GM18867 (cell line): ENCODE data around the gene ERBB3.
A peak's percentile ranks its signal among the peaks of the same experiment; 100 is the strongest.
"Not testable (repeated sequence)": the region's sequence is repeated elsewhere in the genome, so short reads cannot be mapped to it uniquely, and the experiment has no call there.

Source experiments
- ATAC-seq: cut with Tn5 transposase; IDR thresholded peaks from one replicate; pipeline ENCODE4 v1.9.1; 2021; ENCODE audit warnings: mild to moderate bottlenecking, moderate library complexity; ENCODE audit not compliant: unreplicated experiment

The ERBB3 gene

GRCh38 chr12:56110571-56110970 is 30.6 kb downstream of the ERBB3 start:
- ATAC-seq: no peak

- ATAC-seq: no peak
These were observed 34.1 kb downstream of the ERBB3 start for GRCh38 chr12:56114084-56114483.

GRCh38 chr12:56115329-56115728 is 35.4 kb downstream of the ERBB3 start:
- no peak for ATAC-seq

GRCh38 chr12:56116267-56117081 is 36.5 kb downstream of the ERBB3 start, which contains the start of gene RPL41:
RPL41 (plus strand) TSS chr12:56116633.
- ATAC-seq: peak; percentile 44

- ATAC-seq: not testable (repeated sequence)
These were observed 37.2 kb downstream of the ERBB3 start for GRCh38 chr12:56117082-56117706.

- peak; percentile 82 for ATAC-seq
These were observed 38.1 kb downstream of the ERBB3 start, which contains the start of gene ZC3H10 for GRCh38 chr12:56117778-56118687. ZC3H10 (plus strand) TSS chr12:56118266; CDS start chr12:56120563, 2,297 bp downstream.

- ATAC-seq: peak; percentile 9
These were observed 38.9 kb downstream of the ERBB3 start for GRCh38 chr12:56118688-56119357.

- ATAC-seq: no peak
These were observed 39.4 kb downstream of the ERBB3 start for GRCh38 chr12:56119361-56119796.

- ATAC-seq: no peak
These were observed 40.3 kb downstream of the ERBB3 start for GRCh38 chr12:56120158-56120846.

- no peak for ATAC-seq
These were observed 41.4 kb downstream of the ERBB3 start for GRCh38 chr12:56121204-56121870.

- ATAC-seq: no peak
These were observed 42.7 kb downstream of the ERBB3 start for GRCh38 chr12:56122637-56123036.

GRCh38 chr12:56124133-56124532 is 44.2 kb downstream of the ERBB3 start:
- no peak for ATAC-seq

- ATAC-seq: no peak
These were observed 46.8 kb downstream of the ERBB3 start for GRCh38 chr12:56126732-56127239.

GRCh38 chr12:56127485-56127887 is 47.5 kb downstream of the ERBB3 start:
- no peak for ATAC-seq

- ATAC-seq: peak; percentile 89
These were observed 48.1 kb downstream of the ERBB3 start, which contains the start of gene ESYT1 for GRCh38 chr12:56127888-56128669. ESYT1 (plus strand) TSS chr12:56128267; CDS start chr12:56128320, 53 bp downstream.

GRCh38 chr12:56128670-56129205 is 48.8 kb downstream of the ERBB3 start:
- peak; percentile 1 for ATAC-seq

GRCh38 chr12:56129206-56129941 is 49.4 kb downstream of the ERBB3 start:
- peak; percentile 30 for ATAC-seq
